ENCODE results near the gene AFM. TPM values are rescaled to one million over a fixed set of nuclear protein-coding genes. Genes with fewer than 3 reads are reported as not detected.

Gene AFM
- total RNA-seq, 1 experiment from 2014 or later = 2.5 TPM

- no peak for TF ChIP-seq CTCF (IDR thresholded peaks at IDR 0.05; ENCODE audit: insufficient read depth in 1 of 2, low read depth in 1 of 2, low read length in 1 of 2, severe bottlenecking in 1 of 2, unreplicated experiment in 1 of 2)
- H3K36me3 Mint-ChIP-seq (ENCODE audit: insufficient read depth, unreplicated experiment) = no peaks in the 10 kb centered on the region
- no peak overlapping the region for H3K27ac Mint-ChIP-seq (ENCODE audit: unreplicated experiment)
- H3K9me3 Mint-ChIP-seq (ENCODE audit: unreplicated experiment) = peaks cover 37% of the 10 kb centered on the region
- ChIA-PET POLR2A (no interaction called here), CTCF (no interaction called here)
- BruUV-seq (replicated peaks) = no TSS peak
- no peak overlapping the region for H3K4me3 Mint-ChIP-seq (ENCODE audit: unreplicated experiment)
- H3K4me3 ChIP-seq (ENCODE audit: low read depth, low read length) = no peak overlapping the region
- H3K27me3 Mint-ChIP-seq (ENCODE audit: insufficient read depth, unreplicated experiment) = no peaks in the 10 kb centered on the region
- no peaks in the 10 kb centered on the region for H3K27me3 ChIP-seq (replicated peaks; ENCODE audit: control insufficient read depth, insufficient read depth, low read length)
- H3K4me1 ChIP-seq = peaks cover 18% of the 10 kb centered on the region
- no peaks in the 10 kb centered on the region for H3K9me3 ChIP-seq
- intact Hi-C loops (cut with micrococcal nuclease; ENCODE audit: unreplicated experiment) = no loop called here
- no peak for DNase-seq
- H3K4me1 Mint-ChIP-seq (ENCODE audit: low read depth, unreplicated experiment) = peaks cover 10% of the 10 kb centered on the region
- no peaks in the 10 kb centered on the region; the same call in 1 of the 2 replicates for H3K36me3 ChIP-seq (ENCODE audit: control insufficient read depth, insufficient read depth, low read length)
Measured at GRCh38 chr4:73458184-73459047, 23.1 kb upstream of the AFM start.

- H3K9me3 ChIP-seq = no peaks in the 10 kb centered on the region
- no TSS peak for BruUV-seq (replicated peaks)
- peaks cover 37% of the 10 kb centered on the region for H3K9me3 Mint-ChIP-seq (ENCODE audit: unreplicated experiment)
- H3K27me3 ChIP-seq (replicated peaks; ENCODE audit: control insufficient read depth, insufficient read depth, low read length) = no peaks in the 10 kb centered on the region
- no peak for DNase-seq
- intact Hi-C loops (cut with micrococcal nuclease; ENCODE audit: unreplicated experiment) = no loop called here
- no peaks in the 10 kb centered on the region for H3K36me3 Mint-ChIP-seq (ENCODE audit: insufficient read depth, unreplicated experiment)
- TF ChIP-seq CTCF (IDR thresholded peaks at IDR 0.05; ENCODE audit: insufficient read depth in 1 of 2, low read depth in 1 of 2, low read length in 1 of 2, severe bottlenecking in 1 of 2, unreplicated experiment in 1 of 2) = no peak
- H3K4me3 Mint-ChIP-seq (ENCODE audit: unreplicated experiment) = no peak overlapping the region
- H3K36me3 ChIP-seq (ENCODE audit: control insufficient read depth, insufficient read depth, low read length) = no peaks in the 10 kb centered on the region; the same call in 1 of the 2 replicates
- H3K27me3 Mint-ChIP-seq (ENCODE audit: insufficient read depth, unreplicated experiment) = no peaks in the 10 kb centered on the region
- no peak overlapping the region for H3K4me3 ChIP-seq (ENCODE audit: low read depth, low read length)
- CTCF ChIA-PET = no interaction called here
- peaks cover 8% of the 10 kb centered on the region for H3K4me1 Mint-ChIP-seq (ENCODE audit: low read depth, unreplicated experiment)
- H3K27ac Mint-ChIP-seq (ENCODE audit: unreplicated experiment) = no peak overlapping the region
- H3K4me1 ChIP-seq = peaks cover 14% of the 10 kb centered on the region
- POLR2A ChIA-PET = no interaction called here
Measured at GRCh38 chr4:73459048-73459421, 22.5 kb upstream of the AFM start.

GRCh38 chr4:73460913-73461522 lies 20.5 kb upstream of the AFM start:
- no peak for DNase-seq
- no peaks in the 10 kb centered on the region for H3K9me3 ChIP-seq
- H3K27ac Mint-ChIP-seq (ENCODE audit: unreplicated experiment) = no peak overlapping the region
- no peaks in the 10 kb centered on the region for H3K27me3 ChIP-seq (replicated peaks; ENCODE audit: control insufficient read depth, insufficient read depth, low read length)
- H3K4me1 ChIP-seq = no peaks in the 10 kb centered on the region
- H3K4me3 ChIP-seq (ENCODE audit: low read depth, low read length) = no peak overlapping the region
- H3K36me3 Mint-ChIP-seq (ENCODE audit: insufficient read depth, unreplicated experiment) = no peaks in the 10 kb centered on the region
- H3K4me3 Mint-ChIP-seq (ENCODE audit: unreplicated experiment) = no peak overlapping the region
- no peak for TF ChIP-seq CTCF (IDR thresholded peaks at IDR 0.05; ENCODE audit: insufficient read depth in 1 of 2, low read depth in 1 of 2, low read length in 1 of 2, severe bottlenecking in 1 of 2, unreplicated experiment in 1 of 2)
- H3K36me3 ChIP-seq (ENCODE audit: control insufficient read depth, insufficient read depth, low read length) = no peaks in the 10 kb centered on the region; the same call in 1 of the 2 replicates
- peaks cover 8% of the 10 kb centered on the region for H3K4me1 Mint-ChIP-seq (ENCODE audit: low read depth, unreplicated experiment)
- ChIA-PET POLR2A (no interaction called here), CTCF (no interaction called here)
- BruUV-seq (replicated peaks) = no TSS peak
- no peaks in the 10 kb centered on the region for H3K27me3 Mint-ChIP-seq (ENCODE audit: insufficient read depth, unreplicated experiment)
- intact Hi-C loops (cut with micrococcal nuclease; ENCODE audit: unreplicated experiment) = no loop called here
- H3K9me3 Mint-ChIP-seq (ENCODE audit: unreplicated experiment) = peaks cover 35% of the 10 kb centered on the region

Data from Caco-2 (cell line).